K562 (cell line): ENCODE measurements around the gene DRAXIN. TPM values are rescaled to one million over a fixed set of nuclear protein-coding genes. Genes with fewer than 3 reads are reported as not detected.
A peak's percentile ranks its signal among the peaks of the same experiment; 100 is the strongest.

Experiments
- EZH2 ChIP-seq: IDR thresholded peaks from 2 replicates; pipeline ENCODE4 v1.6.1; 2012; ENCODE audit warnings: low read depth, mild to moderate bottlenecking, inconsistent platforms, low read length, borderline replicate concordance
- JUND ChIP-seq, 2 experiments: IDR thresholded peaks; 2 replicates in 1 of 2; 3 replicates in 1 of 2; pipeline ENCODE4 v1.6.1; 2011; ENCODE audit warnings: borderline replicate concordance in 2 of 2, low read depth in 2 of 2, low read length in 2 of 2, improper control_type of control experiment in 1 of 2, missing biosample characterization in 1 of 2, missing genetic modification characterization in 1 of 2, missing genetic modification reagents in 1 of 2
- KHSRP ChIP-seq: fragments of 450-650 bp; IDR thresholded peaks from 2 replicates; pipeline ENCODE4 v1.6.1; 2017
- MYBL2 ChIP-seq, 2 experiments: fragments of 450-650 bp in 1 of 2; sonication (generic) in 1 of 2; formaldehyde crosslinking in 1 of 2; IDR thresholded peaks; 2 replicates each; pipeline versions ENCODE4 v1.6.1 to v1.8.1; 2017 to 2022; ENCODE audit warnings: borderline replicate concordance in 1 of 2, inconsistent platforms in 1 of 2, low read depth in 1 of 2, mild to moderate bottlenecking in 1 of 2, missing genetic modification reagents in 1 of 2, moderate library complexity in 1 of 2
- POLR2A ChIP-seq: fragments of 450-650 bp; conservative IDR thresholded peaks from 2 replicates; pipeline ENCODE4 v1.6.1; 2016
- SNRNP70 ChIP-seq: fragments of 200-400 bp; formaldehyde crosslinking; optimal IDR thresholded peaks from 2 replicates; pipeline ENCODE3; 2017; ENCODE audit warnings: low read depth, low read length
- SUPT5H ChIP-seq: fragments of 450-650 bp; IDR thresholded peaks from 2 replicates; pipeline ENCODE4 v1.6.1; 2016
- TAF1 ChIP-seq: IDR thresholded peaks from 2 replicates; pipeline ENCODE4 v1.6.1; 2011; ENCODE audit warnings: mild to moderate bottlenecking, low read length, moderate library complexity; ENCODE audit not compliant: insufficient read depth, control insufficient read depth, severe bottlenecking; ENCODE audit errors: extremely low read depth
- THRAP3 ChIP-seq: fragments of 450-650 bp; IDR thresholded peaks from 2 replicates; pipeline ENCODE4 v1.6.1; 2016; ENCODE audit warnings: mild to moderate bottlenecking, inconsistent platforms, borderline replicate concordance
- U2AF2 ChIP-seq: fragments of 200-400 bp; formaldehyde crosslinking; optimal IDR thresholded peaks from 2 replicates; pipeline ENCODE3; 2017; ENCODE audit warnings: low read depth, mild to moderate bottlenecking, low read length
- polyA plus RNA-seq, 8 experiments: library from polyadenylated mRNA; depleted of rRNA in 4 of 8; stranded (reverse) in 5 of 8; unstranded in 3 of 8; fragments of >200 nt; fragmentation: Nextera tagmentation in 2 of 8; fragmentation: Illumina TruSeq in 1 of 8; extraction: Ambion mirVana in 2 of 8; extraction: Trizol in 1 of 8; gene quantifications; 2 replicates each; pipeline versions ENCODE4 v1.2.1 to v1.2.3, GENCODE V29; 2011 to 2014; ENCODE audit warnings: inconsistent platforms in 1 of 8, missing spikeins in 1 of 8
- total RNA-seq, 7 experiments: library from RNA; depleted of rRNA in 6 of 7; stranded (reverse); fragments of >200 nt in 6 of 7; fragmentation: Illumina TruSeq in 2 of 7; extraction: Trizol in 2 of 7; gene quantifications; 2 replicates each; pipeline versions ENCODE4 v1.2.1 to v1.2.3, GENCODE V29; 2011 to 2021; ENCODE audit warnings: low replicate concordance in 1 of 7
- TF ChIP-seq, protein P1 (sequence below), 2 experiments: fragments of 450-650 bp; formaldehyde crosslinking in 1 of 2; IDR thresholded peaks; 2 replicates each; pipeline versions ENCODE4 v1.4.0 to v1.6.1; 2014 to 2020; ENCODE audit warnings: mild to moderate bottlenecking in 2 of 2, borderline replicate concordance in 1 of 2, low read depth in 1 of 2
- TF ChIP-seq, protein P2 (sequence below): sonication (generic); formaldehyde crosslinking; IDR thresholded peaks from 2 replicates; pipeline ENCODE4 v1.8.1; 2023; ENCODE audit warnings: mild to moderate bottlenecking, missing genetic modification reagents, moderate library complexity
- TF ChIP-seq, protein P3 (sequence below): fragments of 250-450 bp; sonication (Bioruptor Pico); IDR thresholded peaks from 2 replicates; pipeline ENCODE4 v1.4.0; 2020; ENCODE audit warnings: mild to moderate bottlenecking
- TF ChIP-seq, protein P4 (sequence below): sonication (generic); formaldehyde crosslinking; IDR thresholded peaks from 2 replicates; pipeline ENCODE4 v1.9.0; 2022; ENCODE audit warnings: mild to moderate bottlenecking, missing genetic modification reagents

The DRAXIN gene
- total and polyA plus RNA-seq, 9 of the 15 experiments (the other 6 are each of a cell fraction or from before 2014, with no cell fraction given) = 0.01 to 0.04 (median 0.01) TPM; not detected in 6

DNA sequence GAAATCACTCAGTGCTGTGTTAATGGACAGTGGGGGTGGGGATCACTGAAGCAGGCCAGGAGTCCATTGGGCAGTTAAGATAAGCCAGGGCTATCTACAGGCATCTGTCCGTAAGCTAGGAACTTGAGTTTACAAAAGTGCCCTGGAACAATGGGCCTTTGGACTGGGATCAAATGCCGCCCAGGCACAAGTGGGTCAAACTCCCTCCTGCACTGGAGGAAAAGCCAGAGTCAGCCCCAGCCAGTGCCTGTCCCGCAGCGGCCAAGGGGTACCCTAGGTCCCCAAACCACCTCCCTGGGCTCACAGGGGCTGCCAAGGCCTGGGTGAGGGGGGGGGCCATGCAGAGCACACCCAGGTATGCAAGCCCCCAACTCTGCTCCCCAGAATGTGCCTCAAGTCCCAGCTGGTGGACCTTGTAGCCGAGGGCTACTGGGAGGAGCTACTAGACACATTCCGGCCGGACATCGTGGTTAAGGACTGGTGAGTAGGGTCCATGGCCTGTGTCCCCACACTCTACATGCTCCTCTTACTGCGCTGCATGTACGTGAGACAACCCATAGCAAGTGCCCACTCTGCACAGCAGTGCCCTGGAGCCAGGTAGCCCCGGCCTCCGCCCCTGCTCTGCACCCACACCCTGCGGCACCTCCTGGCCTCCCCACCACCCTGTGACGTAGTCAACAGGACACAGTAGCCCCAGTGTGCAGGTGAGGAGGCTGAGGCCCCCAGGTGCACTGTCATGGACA, 19.8 kb upstream of the DRAXIN start (continued):
- TF ChIP-seq, protein P1, sequence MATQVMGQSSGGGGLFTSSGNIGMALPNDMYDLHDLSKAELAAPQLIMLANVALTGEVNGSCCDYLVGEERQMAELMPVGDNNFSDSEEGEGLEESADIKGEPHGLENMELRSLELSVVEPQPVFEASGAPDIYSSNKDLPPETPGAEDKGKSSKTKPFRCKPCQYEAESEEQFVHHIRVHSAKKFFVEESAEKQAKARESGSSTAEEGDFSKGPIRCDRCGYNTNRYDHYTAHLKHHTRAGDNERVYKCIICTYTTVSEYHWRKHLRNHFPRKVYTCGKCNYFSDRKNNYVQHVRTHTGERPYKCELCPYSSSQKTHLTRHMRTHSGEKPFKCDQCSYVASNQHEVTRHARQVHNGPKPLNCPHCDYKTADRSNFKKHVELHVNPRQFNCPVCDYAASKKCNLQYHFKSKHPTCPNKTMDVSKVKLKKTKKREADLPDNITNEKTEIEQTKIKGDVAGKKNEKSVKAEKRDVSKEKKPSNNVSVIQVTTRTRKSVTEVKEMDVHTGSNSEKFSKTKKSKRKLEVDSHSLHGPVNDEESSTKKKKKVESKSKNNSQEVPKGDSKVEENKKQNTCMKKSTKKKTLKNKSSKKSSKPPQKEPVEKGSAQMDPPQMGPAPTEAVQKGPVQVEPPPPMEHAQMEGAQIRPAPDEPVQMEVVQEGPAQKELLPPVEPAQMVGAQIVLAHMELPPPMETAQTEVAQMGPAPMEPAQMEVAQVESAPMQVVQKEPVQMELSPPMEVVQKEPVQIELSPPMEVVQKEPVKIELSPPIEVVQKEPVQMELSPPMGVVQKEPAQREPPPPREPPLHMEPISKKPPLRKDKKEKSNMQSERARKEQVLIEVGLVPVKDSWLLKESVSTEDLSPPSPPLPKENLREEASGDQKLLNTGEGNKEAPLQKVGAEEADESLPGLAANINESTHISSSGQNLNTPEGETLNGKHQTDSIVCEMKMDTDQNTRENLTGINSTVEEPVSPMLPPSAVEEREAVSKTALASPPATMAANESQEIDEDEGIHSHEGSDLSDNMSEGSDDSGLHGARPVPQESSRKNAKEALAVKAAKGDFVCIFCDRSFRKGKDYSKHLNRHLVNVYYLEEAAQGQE (IDR thresholded peaks at IDR 0.05; ENCODE audit: borderline replicate concordance) = no peak; the same call in 1 of the 2 replicates
- TF ChIP-seq, protein P1 (CRISPR knock-in tag; IDR thresholded peaks at IDR 0.05; ENCODE audit: low read depth) = peak; percentile 62; the same call in 1 of the 2 replicates
- TF ChIP-seq EZH2 (no peak), KHSRP (no peak), SNRNP70 (no peak), U2AF2 (no peak), MYBL2 (IDR thresholded peaks at IDR 0.05; ENCODE audit: low read depth) (no peak), MYBL2 (CRISPR knock-in tag; IDR thresholded peaks at IDR 0.05; ENCODE audit: borderline replicate concordance) (no peak), TAF1 (no peak), JUND (IDR thresholded peaks at IDR 0.05; ENCODE audit: borderline replicate concordance, low read depth, low read length) (peak; percentile 77; the same call in 1 of the 2 replicates), JUND (tag; IDR thresholded peaks at IDR 0.05; ENCODE audit: borderline replicate concordance, low read depth, low read length) (no peak; the same call in 2 of the 3 replicates), THRAP3 (no peak), SUPT5H (peak; percentile 43; the same call in 1 of the 2 replicates), POLR2A (peak; percentile 53)
- TF ChIP-seq, protein P2, sequence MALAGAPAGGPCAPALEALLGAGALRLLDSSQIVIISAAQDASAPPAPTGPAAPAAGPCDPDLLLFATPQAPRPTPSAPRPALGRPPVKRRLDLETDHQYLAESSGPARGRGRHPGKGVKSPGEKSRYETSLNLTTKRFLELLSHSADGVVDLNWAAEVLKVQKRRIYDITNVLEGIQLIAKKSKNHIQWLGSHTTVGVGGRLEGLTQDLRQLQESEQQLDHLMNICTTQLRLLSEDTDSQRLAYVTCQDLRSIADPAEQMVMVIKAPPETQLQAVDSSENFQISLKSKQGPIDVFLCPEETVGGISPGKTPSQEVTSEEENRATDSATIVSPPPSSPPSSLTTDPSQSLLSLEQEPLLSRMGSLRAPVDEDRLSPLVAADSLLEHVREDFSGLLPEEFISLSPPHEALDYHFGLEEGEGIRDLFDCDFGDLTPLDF (CRISPR knock-in tag) = no peak
- TF ChIP-seq, protein P3, sequence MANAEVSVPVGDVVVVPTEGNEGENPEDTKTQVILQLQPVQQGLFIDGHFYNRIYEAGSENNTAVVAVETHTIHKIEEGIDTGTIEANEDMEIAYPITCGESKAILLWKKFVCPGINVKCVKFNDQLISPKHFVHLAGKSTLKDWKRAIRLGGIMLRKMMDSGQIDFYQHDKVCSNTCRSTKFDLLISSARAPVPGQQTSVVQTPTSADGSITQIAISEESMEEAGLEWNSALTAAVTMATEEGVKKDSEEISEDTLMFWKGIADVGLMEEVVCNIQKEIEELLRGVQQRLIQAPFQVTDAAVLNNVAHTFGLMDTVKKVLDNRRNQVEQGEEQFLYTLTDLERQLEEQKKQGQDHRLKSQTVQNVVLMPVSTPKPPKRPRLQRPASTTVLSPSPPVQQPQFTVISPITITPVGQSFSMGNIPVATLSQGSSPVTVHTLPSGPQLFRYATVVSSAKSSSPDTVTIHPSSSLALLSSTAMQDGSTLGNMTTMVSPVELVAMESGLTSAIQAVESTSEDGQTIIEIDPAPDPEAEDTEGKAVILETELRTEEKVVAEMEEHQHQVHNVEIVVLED = no peak
- TF ChIP-seq, protein P4, sequence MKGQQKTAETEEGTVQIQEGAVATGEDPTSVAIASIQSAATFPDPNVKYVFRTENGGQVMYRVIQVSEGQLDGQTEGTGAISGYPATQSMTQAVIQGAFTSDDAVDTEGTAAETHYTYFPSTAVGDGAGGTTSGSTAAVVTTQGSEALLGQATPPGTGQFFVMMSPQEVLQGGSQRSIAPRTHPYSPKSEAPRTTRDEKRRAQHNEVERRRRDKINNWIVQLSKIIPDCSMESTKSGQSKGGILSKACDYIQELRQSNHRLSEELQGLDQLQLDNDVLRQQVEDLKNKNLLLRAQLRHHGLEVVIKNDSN (CRISPR knock-in tag) = 0 out of 2 replicates have a peak, but pooled peaks have one; percentile 17
